Hepatocyte (in vitro differentiated cells): ENCODE data around the gene CFAP54. TPM values are rescaled to one million over a fixed set of nuclear protein-coding genes. Genes with fewer than 3 reads are reported as not detected.

ENCODE experiments used
- DNase-seq: peaks from one replicate; pipeline ENCODE4 v3.0.0-alpha.2; 2016; ENCODE audit warnings: low spot score
- H2AFZ ChIP-seq: fragments of 200-600 bp; sonication (generic); 2 replicates; pipeline ENCODE4 v1.6.0; 2016; ENCODE audit warnings: antibody characterized with exemption, mild to moderate bottlenecking
- H3K27ac ChIP-seq: fragments of 200-600 bp; sonication (generic); 2 replicates; pipeline ENCODE4 v1.5.1; 2016; ENCODE audit warnings: mild to moderate bottlenecking
- H3K27me3 ChIP-seq: fragments of 200-600 bp; sonication (generic); 2 replicates; pipeline ENCODE4 v1.6.1; 2016
- H3K36me3 ChIP-seq: fragments of 200-600 bp; sonication (generic); replicated peaks from 2 replicates; pipeline ENCODE4 v1.5.1; 2016; ENCODE audit warnings: low read depth; ENCODE audit not compliant: insufficient read depth
- H3K4me1 ChIP-seq: fragments of 200-600 bp; sonication (generic); 2 replicates; pipeline ENCODE4 v1.5.1; 2016; ENCODE audit warnings: mild to moderate bottlenecking, moderate library complexity; ENCODE audit not compliant: insufficient read depth
- H3K4me2 ChIP-seq: fragments of 200-600 bp; sonication (generic); 2 replicates; pipeline ENCODE4 v1.6.0; 2016
- H3K4me3 ChIP-seq: fragments of 200-600 bp; sonication (generic); 2 replicates; pipeline ENCODE4 v1.5.1; 2016; ENCODE audit warnings: mild to moderate bottlenecking
- H3K79me2 ChIP-seq: fragments of 200-600 bp; sonication (generic); 2 replicates; pipeline ENCODE4 v1.6.0; 2017; ENCODE audit warnings: mild to moderate bottlenecking
- H3K9me2 ChIP-seq: fragments of 200-600 bp; sonication (generic); replicated peaks from 2 replicates; pipeline ENCODE4 v1.6.0; 2017; ENCODE audit warnings: mild to moderate bottlenecking; ENCODE audit not compliant: insufficient read depth
- H3K9me3 ChIP-seq: fragments of 200-600 bp; sonication (generic); 2 replicates; pipeline ENCODE4 v1.5.1; 2016; ENCODE audit warnings: low read depth, mild to moderate bottlenecking
- H4K20me1 ChIP-seq: fragments of 200-600 bp; sonication (generic); 2 replicates; pipeline ENCODE4 v1.6.0; 2016; ENCODE audit warnings: mild to moderate bottlenecking; ENCODE audit not compliant: insufficient read depth, poor library complexity, severe bottlenecking
- EZH2 ChIP-seq: fragments of 200-600 bp; sonication (generic); IDR thresholded peaks from 2 replicates; pipeline ENCODE4 v1.6.1; 2016; ENCODE audit warnings: antibody characterized with exemption, mild to moderate bottlenecking, borderline replicate concordance
- EZH2phosphoT487 ChIP-seq: fragments of 200-600 bp; sonication (generic); IDR thresholded peaks from one replicate; pipeline ENCODE4 v1.6.1; 2018; ENCODE audit warnings: antibody characterized with exemption, mild to moderate bottlenecking, low read depth, moderate library complexity; ENCODE audit not compliant: unreplicated experiment, severe bottlenecking
- WGBS: methylation state at CpG from one replicate; pipeline ENCODE4 v1.1.6; 2016; ENCODE audit warnings: low lambda C conversion rate; ENCODE audit errors: missing lambda C conversion rate; 5-methylcytosine and 5-hydroxymethylcytosine counted together
- polyA plus RNA-seq: library from polyadenylated mRNA; unstranded; fragments of >200 nt; fragmentation: Nextera tagmentation; extraction: Ambion mirVana; gene quantifications from 2 replicates; pipeline ENCODE4 v1.2.1, GENCODE V29; 2016
- total RNA-seq: library from RNA; depleted of rRNA; stranded (reverse); fragments of >200 nt; gene quantifications from 2 replicates; pipeline ENCODE4 v1.2.3, GENCODE V29; 2014
- TF ChIP-seq, protein P1 (sequence below): fragments of 200-600 bp; sonication (generic); IDR thresholded peaks from 2 replicates; pipeline ENCODE4 v1.5.1; 2016; ENCODE audit warnings: antibody characterized with exemption, mild to moderate bottlenecking; ENCODE audit not compliant: poor library complexity

Gene CFAP54
- total and polyA plus RNA-seq, 2 experiments from 2014 or later: 0.64 to 0.67 TPM

DNA sequence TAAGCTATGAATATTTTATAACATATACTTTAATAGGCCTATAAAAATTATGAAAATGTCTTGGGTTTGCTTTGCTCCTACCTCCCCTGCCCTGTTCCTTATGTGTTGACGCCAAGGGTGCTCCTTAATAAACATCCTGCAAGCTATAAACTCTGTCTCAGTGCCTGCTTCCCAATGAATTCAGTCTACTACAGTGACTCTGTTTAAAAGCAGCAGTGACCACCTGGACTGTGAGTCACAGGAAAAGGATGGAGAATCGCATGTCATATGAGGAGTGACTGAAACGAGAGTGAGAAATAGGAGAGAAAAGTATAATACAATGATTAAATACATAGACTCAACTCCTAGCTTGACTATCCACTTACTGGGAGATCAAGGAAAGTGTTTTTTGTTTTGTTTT, 41.1 kb upstream of the CFAP54 start:
- Histone ChIP-seq H3K27ac (no peak overlapping the region), H3K4me2 (no peak overlapping the region), H3K9me3 (no peaks in the 10 kb centered on the region), H3K79me2 (no peaks in the 10 kb centered on the region), H3K9me2 (no peaks in the 10 kb centered on the region), H3K4me1 (peaks cover 3% of the 10 kb centered on the region), H3K4me3 (no peak overlapping the region), H2AFZ (no peak overlapping the region), H3K36me3 (no peaks in the 10 kb centered on the region), H3K27me3 (no peaks in the 10 kb centered on the region), H4K20me1 (no peaks in the 10 kb centered on the region)
- WGBS: 78% methylated on average over 3 of the region's 3 CpGs
- no peak for DNase-seq
- TF ChIP-seq EZH2phosphoT487 (no peak), EZH2 (no peak)
- TF ChIP-seq, protein P1, sequence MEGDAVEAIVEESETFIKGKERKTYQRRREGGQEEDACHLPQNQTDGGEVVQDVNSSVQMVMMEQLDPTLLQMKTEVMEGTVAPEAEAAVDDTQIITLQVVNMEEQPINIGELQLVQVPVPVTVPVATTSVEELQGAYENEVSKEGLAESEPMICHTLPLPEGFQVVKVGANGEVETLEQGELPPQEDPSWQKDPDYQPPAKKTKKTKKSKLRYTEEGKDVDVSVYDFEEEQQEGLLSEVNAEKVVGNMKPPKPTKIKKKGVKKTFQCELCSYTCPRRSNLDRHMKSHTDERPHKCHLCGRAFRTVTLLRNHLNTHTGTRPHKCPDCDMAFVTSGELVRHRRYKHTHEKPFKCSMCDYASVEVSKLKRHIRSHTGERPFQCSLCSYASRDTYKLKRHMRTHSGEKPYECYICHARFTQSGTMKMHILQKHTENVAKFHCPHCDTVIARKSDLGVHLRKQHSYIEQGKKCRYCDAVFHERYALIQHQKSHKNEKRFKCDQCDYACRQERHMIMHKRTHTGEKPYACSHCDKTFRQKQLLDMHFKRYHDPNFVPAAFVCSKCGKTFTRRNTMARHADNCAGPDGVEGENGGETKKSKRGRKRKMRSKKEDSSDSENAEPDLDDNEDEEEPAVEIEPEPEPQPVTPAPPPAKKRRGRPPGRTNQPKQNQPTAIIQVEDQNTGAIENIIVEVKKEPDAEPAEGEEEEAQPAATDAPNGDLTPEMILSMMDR: no peak

GRCh38 chr12:96452261-96452922, 37.0 kb upstream of the CFAP54 start:
- Histone ChIP-seq H3K27ac (no peak overlapping the region), H3K4me1 (no peaks in the 10 kb centered on the region), H3K4me3 (no peak overlapping the region), H4K20me1 (no peaks in the 10 kb centered on the region), H2AFZ (no peak overlapping the region), H3K9me2 (no peaks in the 10 kb centered on the region), H3K79me2 (no peaks in the 10 kb centered on the region), H3K36me3 (no peaks in the 10 kb centered on the region), H3K9me3 (no peaks in the 10 kb centered on the region), H3K4me2 (no peak overlapping the region), H3K27me3 (no peaks in the 10 kb centered on the region)
- 77% methylated on average over 3 of the region's 3 CpGs for whole genome bisulfite sequencing
- DNase-seq: no peak
- TF ChIP-seq, protein P1: no peak
- TF ChIP-seq EZH2 (no peak), EZH2phosphoT487 (no peak)

- no peaks in the 10 kb centered on the region for H4K20me1 ChIP-seq
- no peak for DNase-seq
- H3K4me1 ChIP-seq: no peaks in the 10 kb centered on the region
- no peak for TF ChIP-seq EZH2phosphoT487
- no peak overlapping the region for H2AFZ ChIP-seq
- H3K27me3 ChIP-seq: no peaks in the 10 kb centered on the region
- no peaks in the 10 kb centered on the region for H3K79me2 ChIP-seq
- no peaks in the 10 kb centered on the region for H3K9me3 ChIP-seq
- H3K4me3 ChIP-seq: no peak overlapping the region
- H3K36me3 ChIP-seq: no peaks in the 10 kb centered on the region
- H3K4me2 ChIP-seq: no peak overlapping the region
- H3K9me2 ChIP-seq: no peaks in the 10 kb centered on the region
- H3K27ac ChIP-seq: no peak overlapping the region
Observed at GRCh38 chr12:96454396-96454795, 35.0 kb upstream of the CFAP54 start.

DNA sequence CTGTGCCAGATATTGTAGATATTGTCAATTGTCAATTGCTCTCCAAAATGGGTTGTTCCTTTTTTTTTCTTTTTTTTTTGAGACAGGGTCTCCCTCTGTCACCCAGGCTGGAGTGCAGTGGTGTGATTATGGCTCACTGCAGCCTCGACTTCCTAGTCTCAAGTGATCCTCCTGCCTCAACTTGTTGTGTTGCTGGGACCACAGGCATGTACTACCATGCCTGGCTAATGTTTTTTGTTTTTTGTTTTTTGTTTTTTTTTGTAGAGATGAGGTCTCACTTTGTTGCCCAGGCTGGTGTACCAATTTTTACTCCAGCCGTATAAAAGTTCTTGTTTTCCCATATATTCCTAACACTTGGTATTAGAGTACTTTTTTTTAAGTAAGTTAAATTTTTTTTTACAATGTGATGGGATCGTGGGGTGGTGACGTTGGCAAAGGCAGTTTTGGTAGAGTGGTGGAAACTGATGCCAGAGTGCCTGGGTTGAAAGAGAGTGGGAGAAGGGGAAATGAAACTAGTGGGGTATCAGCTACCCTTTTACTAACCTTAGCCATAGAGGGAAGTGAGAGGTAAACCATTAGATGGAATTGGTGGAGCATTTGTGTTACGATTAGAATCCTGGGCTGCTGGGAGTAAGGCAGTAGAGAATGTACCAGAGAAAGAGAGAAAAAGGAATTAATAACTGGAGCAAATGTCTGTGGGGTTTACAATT, 33.0 kb upstream of the CFAP54 start:
- 95% methylated on average over 5 of the region's 5 CpGs for WGBS
- Histone ChIP-seq H3K36me3 (no peaks in the 10 kb centered on the region), H4K20me1 (no peaks in the 10 kb centered on the region), H2AFZ (no peak overlapping the region), H3K79me2 (no peaks in the 10 kb centered on the region), H3K27me3 (no peaks in the 10 kb centered on the region), H3K27ac (no peak overlapping the region), H3K4me3 (no peak overlapping the region), H3K4me1 (no peaks in the 10 kb centered on the region), H3K9me2 (no peaks in the 10 kb centered on the region), H3K4me2 (no peak overlapping the region), H3K9me3 (no peaks in the 10 kb centered on the region)
- DNase-seq: no peak
- TF ChIP-seq EZH2 (no peak), EZH2phosphoT487 (no peak)
- TF ChIP-seq, protein P1: no peak
